HCT116 (cell line): ENCODE data around the gene CPSF4L.
A peak's percentile ranks its signal among the peaks of the same experiment; 100 is the strongest.

Experiments used
- EZH2 ChIP-seq: fragments of 200-600 bp; sonication (generic); IDR thresholded peaks from 2 replicates; pipeline ENCODE4 v1.6.1; 2017; ENCODE audit warnings: antibody characterized with exemption, mixed run types
- YY1 ChIP-seq: IDR thresholded peaks from 2 replicates; pipeline ENCODE4 v1.6.1; 2011; ENCODE audit warnings: low read length, low read depth, moderate library complexity, mild to moderate bottlenecking; ENCODE audit not compliant: insufficient replicate concordance; ENCODE audit errors: extremely low read depth
- TF ChIP-seq, protein P1 (sequence below), 3 experiments: fragments of 200-600 bp in 1 of 3; sonication (generic) in 1 of 3; IDR thresholded peaks in 2 of 3; conservative IDR thresholded peaks in 1 of 3; 2 replicates each; pipeline ENCODE4 v1.5.1; 2012 to 2017; ENCODE audit warnings: low read depth in 2 of 3, low read length in 2 of 3, antibody characterized with exemption in 1 of 3, borderline replicate concordance in 1 of 3, control low read depth in 1 of 3, mild to moderate bottlenecking in 1 of 3, mixed read lengths in 1 of 3, mixed run types in 1 of 3, moderate library complexity in 1 of 3; ENCODE audit not compliant: insufficient read depth in 1 of 3

DNA sequence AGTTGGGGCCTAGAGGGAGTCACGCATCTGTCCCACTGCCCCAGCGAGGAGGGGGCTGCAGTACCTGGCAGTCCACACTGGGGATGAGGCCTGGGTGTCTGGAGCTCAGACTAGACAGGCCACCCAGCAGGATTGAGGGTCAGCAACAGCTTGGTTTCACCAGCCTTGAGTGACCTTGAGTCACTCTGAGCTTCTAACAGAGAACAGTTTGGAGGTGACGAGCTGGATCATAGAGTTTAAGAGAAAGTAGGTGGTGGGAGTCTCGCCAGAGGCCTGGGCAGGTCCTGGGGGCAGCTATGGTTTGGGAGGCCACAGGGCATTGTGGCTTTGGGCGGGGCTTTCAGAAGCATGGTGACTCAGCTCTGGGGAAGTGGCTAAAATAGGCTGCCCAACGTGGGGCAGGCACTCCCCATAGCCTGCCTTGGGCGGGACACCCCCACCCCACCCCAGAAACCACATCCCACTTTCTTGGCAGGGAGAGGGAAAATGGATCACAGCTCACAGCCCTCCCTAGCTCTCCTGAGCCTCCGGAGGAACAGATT, 29.7 kb upstream of the CPSF4L start:
- peak; percentile 54 for TF ChIP-seq YY1
- TF ChIP-seq EZH2 = no peak
- TF ChIP-seq, protein P1, sequence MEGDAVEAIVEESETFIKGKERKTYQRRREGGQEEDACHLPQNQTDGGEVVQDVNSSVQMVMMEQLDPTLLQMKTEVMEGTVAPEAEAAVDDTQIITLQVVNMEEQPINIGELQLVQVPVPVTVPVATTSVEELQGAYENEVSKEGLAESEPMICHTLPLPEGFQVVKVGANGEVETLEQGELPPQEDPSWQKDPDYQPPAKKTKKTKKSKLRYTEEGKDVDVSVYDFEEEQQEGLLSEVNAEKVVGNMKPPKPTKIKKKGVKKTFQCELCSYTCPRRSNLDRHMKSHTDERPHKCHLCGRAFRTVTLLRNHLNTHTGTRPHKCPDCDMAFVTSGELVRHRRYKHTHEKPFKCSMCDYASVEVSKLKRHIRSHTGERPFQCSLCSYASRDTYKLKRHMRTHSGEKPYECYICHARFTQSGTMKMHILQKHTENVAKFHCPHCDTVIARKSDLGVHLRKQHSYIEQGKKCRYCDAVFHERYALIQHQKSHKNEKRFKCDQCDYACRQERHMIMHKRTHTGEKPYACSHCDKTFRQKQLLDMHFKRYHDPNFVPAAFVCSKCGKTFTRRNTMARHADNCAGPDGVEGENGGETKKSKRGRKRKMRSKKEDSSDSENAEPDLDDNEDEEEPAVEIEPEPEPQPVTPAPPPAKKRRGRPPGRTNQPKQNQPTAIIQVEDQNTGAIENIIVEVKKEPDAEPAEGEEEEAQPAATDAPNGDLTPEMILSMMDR (IDR thresholded peaks at IDR 0.05 in 2 of 3, conservative IDR thresholded peaks at IDR 0.05 in 1 of 3; ENCODE audit: borderline replicate concordance in 1 of 3, insufficient read depth in 1 of 3, low read depth in 2 of 3, low read length in 2 of 3) = no peak
